SK-N-MC (cell line): Measurements from ENCODE around the gene PTGDR2.

ENCODE experiments used
- DNase-seq: peaks from one replicate; pipeline ENCODE4 v3.0.0-alpha.2; 2011; ENCODE audit warnings: low read depth, low spot score
- H3K27ac ChIP-seq: fragments of 200-600 bp; sonication (generic); 2 replicates; pipeline ENCODE4 v1.5.1; 2016; ENCODE audit warnings: mixed run types
- H3K36me3 ChIP-seq: fragments of 200-600 bp; sonication (generic); 2 replicates; pipeline ENCODE4 v1.6.1; 2017; ENCODE audit warnings: antibody characterized with exemption, low read length, mixed read lengths; ENCODE audit not compliant: insufficient read depth
- H3K4me3 ChIP-seq: fragments of 200-600 bp; sonication (generic); 2 replicates; pipeline ENCODE4 v1.5.1; 2016
- H3K9ac ChIP-seq: fragments of 200-600 bp; sonication (generic); 2 replicates; pipeline ENCODE4 v1.8.0; 2017; ENCODE audit warnings: mixed run types, mixed read lengths; ENCODE audit not compliant: insufficient read length
- H3K9me3 ChIP-seq: fragments of 200-600 bp; sonication (generic); 2 replicates; pipeline ENCODE4 v1.6.1; 2017; ENCODE audit warnings: low read depth, mild to moderate bottlenecking, antibody characterized with exemption, low read length, moderate library complexity, mixed read lengths
- EZH2 ChIP-seq: fragments of 200-600 bp; sonication (generic); IDR thresholded peaks from one replicate; pipeline ENCODE4 v1.6.1; 2017; ENCODE audit warnings: antibody characterized with exemption
- FOXP2 ChIP-seq: optimal IDR thresholded peaks from 2 replicates; pipeline ENCODE3; 2011; ENCODE audit warnings: mild to moderate bottlenecking, moderate library complexity; ENCODE audit not compliant: insufficient read depth; ENCODE audit errors: extremely low read length, control extremely low read depth
- POLR2AphosphoS5 ChIP-seq: IDR thresholded peaks from 2 replicates; pipeline ENCODE4 v1.6.1; 2012; ENCODE audit warnings: mild to moderate bottlenecking, low read depth, low read length, borderline replicate concordance

The PTGDR2 gene

GRCh38 chr11:60810151-60810550 lies 45.6 kb downstream of the PTGDR2 start:
- Histone ChIP-seq H3K36me3 (no peaks in the 10 kb centered on the region), H3K9me3 (no peaks in the 10 kb centered on the region), H3K9ac (no peak overlapping the region), H3K4me3 (no peak overlapping the region), H3K27ac (no peak overlapping the region)
- TF ChIP-seq POLR2AphosphoS5 (no peak), EZH2 (no peak), FOXP2 (no peak)
- DNase-seq, result no peak

- Histone ChIP-seq H3K27ac (no peak overlapping the region), H3K36me3 (no peaks in the 10 kb centered on the region), H3K4me3 (no peak overlapping the region), H3K9ac (no peak overlapping the region), H3K9me3 (no peaks in the 10 kb centered on the region)
- no peak for TF ChIP-seq FOXP2
- no peak for TF ChIP-seq POLR2AphosphoS5
- no peak for TF ChIP-seq EZH2
- no peak for DNase-seq
Observed at GRCh38 chr11:60809691-60810090, 46.1 kb downstream of the PTGDR2 start.

DNA sequence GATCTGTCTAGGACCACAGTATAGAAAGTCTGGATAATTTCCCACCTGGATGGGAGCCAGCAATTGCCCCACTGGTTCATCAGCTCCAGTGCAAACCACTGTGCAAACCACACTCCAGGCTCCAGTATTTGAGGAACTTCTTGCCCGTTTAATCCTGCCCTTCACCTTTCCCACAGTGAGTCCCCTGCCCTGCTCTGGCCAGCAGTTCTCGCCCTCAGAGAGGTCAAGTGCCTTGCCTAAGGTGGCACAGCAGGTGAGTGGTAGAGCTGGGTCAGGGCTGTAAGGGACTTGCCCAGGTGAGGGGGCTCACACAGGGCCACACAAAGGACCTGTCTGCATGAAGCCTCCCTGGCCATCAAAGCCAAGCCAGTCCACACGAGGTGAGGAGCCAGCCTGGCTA lies 46.5 kb downstream of the PTGDR2 start:
- TF ChIP-seq FOXP2 (no peak), EZH2 (no peak), POLR2AphosphoS5 (no peak)

DNA sequence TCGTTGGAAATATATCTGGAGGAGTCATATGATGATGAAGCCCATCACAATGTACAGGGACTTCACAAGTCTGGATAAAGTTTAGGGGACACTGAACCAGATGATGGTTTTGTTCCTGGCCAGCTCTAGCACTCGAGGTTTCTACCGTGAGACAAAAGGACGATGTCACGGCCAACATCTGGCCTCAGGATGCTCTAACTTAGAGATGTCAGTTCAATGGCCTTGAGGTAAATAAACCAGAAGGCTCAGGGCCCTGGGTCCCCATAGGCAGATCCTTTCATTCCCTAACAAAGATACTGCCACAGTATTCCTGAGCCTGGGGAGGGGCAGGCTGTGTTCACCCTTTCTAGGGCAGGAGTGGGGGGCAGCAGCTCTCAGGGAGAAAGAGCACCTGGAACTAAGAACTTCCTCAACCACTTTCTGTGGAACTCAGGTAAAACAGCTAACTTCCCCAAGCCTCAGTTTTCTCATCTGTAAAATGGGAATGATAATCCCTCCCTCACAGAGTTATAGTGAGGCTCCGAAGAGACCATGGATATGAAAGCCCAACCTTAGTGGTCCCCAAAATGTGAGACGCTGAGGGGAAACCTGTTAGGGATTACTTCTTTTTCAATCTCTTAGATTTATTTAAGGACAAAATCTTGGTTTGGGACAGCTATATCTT lies 52.3 kb downstream of the PTGDR2 start:
- Histone ChIP-seq H3K9ac (no peak overlapping the region), H3K36me3 (no peaks in the 10 kb centered on the region), H3K27ac (no peak overlapping the region), H3K9me3 (no peaks in the 10 kb centered on the region), H3K4me3 (no peak overlapping the region)
- TF ChIP-seq EZH2, result no peak
- no peak for TF ChIP-seq FOXP2
- no peak for TF ChIP-seq POLR2AphosphoS5
- DNase-seq, result no peak

More for the DNA sequence above, 46.5 kb downstream of the PTGDR2 start:
- DNase-seq, result no peak
- H3K27ac ChIP-seq, result no peak overlapping the region
- no peaks in the 10 kb centered on the region for H3K36me3 ChIP-seq
- H3K9ac ChIP-seq, result no peak overlapping the region
- no peaks in the 10 kb centered on the region for H3K9me3 ChIP-seq
- H3K4me3 ChIP-seq, result no peak overlapping the region

DNA sequence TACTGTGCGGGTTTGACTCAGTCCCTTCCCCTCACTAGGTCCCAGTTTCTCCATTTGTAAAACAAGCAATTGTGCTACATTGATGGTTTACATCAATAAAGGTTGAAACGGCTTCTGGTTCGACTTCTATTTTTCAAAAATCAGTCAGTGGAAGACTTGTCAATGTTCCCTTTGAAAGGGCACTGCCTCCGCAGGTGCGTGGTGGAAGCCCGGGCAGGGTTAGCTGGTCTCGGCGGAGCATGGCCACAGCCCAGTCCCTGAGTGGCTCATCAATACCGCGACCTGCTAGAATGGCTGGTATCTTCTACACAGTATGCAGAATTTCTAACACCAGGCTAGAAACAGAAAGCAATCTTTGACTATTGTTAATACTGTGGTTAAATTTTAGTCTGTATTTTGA lies 54.6 kb downstream of the PTGDR2 start:
- Histone ChIP-seq H3K4me3 (no peak overlapping the region), H3K9me3 (no peaks in the 10 kb centered on the region), H3K9ac (no peak overlapping the region), H3K36me3 (no peaks in the 10 kb centered on the region), H3K27ac (no peak overlapping the region)
- DNase-seq, result no peak
- TF ChIP-seq FOXP2 (no peak), POLR2AphosphoS5 (no peak), EZH2 (no peak)
